Measurements from ENCODE around the gene WWTR1.
A peak's percentile ranks its signal among the peaks of the same experiment; 100 is the strongest.

WWTR1 gene

DNA sequence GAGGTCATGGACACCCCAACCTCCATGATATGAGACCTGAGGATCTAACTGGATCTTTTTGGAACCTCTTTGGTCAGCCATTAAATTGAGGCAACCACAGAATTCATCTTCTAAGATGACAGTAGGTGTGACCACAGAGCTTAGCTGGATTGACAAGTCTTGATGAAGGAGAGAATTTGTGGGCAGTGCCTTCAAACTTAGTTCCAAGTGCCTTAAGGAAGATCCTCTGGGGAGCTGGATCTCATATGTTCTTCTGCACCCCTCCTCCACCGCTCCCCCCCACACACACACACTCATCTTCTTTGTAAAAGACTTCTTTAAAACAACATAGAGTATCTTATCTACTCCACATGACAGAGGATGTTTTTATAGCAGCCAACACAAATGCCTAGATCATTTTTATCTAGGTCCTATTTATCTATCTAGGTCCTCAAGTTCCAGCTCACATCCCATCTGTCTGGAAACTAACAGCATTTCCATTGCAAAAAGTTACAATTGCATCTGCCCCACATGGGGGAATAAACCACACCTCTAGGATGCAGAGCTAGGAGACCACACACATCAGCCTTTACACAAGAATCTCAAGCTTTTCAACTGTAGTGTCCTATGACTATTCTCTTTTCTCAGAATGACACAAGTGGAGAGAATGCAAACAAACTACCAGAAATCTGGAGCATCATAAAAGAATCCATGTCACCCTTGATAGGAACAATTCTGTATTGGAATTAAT, 37.4 kb downstream of the WWTR1 start:
- DNase-seq = no peak

DNA sequence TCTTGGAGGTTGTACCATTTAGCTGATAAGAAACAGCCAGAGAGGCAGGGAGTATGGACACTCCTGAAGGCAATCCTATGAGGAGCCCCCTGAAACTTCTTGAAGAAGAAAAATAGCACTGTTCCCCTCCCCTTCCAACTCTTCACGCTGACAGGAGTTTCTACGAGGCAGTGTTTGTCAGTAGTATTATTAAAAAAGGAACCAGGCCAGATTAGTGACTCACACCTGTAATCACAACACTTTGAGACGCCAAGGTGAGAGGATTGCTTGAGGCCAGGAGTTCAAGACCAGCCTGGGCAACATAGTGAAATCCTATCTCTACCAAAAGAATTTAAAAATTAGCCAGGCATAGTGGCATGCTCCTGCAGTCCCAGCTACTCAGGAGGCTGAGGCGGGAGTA, 38.7 kb downstream of the WWTR1 start:
- DNase-seq = no peak

- no peak for DNase-seq
Measured at GRCh38 chr3:149618151-149619123, 39.4 kb downstream of the WWTR1 start.

GRCh38 chr3:149615731-149616221, 42.0 kb downstream of the WWTR1 start:
- peak; percentile 9 for DNase-seq

DNA sequence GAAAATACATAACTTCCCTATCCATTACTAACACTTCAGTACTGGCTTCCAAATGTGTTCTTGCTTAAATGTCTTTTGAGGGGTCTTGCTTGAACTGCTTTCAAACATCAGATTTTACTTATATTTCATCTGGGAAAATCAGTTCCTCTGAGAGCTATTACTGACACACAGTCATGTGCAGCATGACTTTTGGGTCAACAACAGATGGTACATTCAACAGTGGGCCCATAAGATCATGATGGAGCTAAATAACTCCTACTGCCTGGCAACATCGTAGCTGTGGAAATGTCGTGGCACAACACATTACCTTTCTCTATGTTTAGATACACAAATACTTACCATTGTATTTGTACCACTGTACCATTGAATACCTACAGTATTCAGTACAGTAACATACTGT, 43.8 kb downstream of the WWTR1 start:
- DNase-seq = no peak

GRCh38 chr3:149612456-149612855, 45.4 kb downstream of the WWTR1 start:
- DNase-seq = no peak

- no peak for DNase-seq
Measured at GRCh38 chr3:149611149-149611548, 46.7 kb downstream of the WWTR1 start.

DNA sequence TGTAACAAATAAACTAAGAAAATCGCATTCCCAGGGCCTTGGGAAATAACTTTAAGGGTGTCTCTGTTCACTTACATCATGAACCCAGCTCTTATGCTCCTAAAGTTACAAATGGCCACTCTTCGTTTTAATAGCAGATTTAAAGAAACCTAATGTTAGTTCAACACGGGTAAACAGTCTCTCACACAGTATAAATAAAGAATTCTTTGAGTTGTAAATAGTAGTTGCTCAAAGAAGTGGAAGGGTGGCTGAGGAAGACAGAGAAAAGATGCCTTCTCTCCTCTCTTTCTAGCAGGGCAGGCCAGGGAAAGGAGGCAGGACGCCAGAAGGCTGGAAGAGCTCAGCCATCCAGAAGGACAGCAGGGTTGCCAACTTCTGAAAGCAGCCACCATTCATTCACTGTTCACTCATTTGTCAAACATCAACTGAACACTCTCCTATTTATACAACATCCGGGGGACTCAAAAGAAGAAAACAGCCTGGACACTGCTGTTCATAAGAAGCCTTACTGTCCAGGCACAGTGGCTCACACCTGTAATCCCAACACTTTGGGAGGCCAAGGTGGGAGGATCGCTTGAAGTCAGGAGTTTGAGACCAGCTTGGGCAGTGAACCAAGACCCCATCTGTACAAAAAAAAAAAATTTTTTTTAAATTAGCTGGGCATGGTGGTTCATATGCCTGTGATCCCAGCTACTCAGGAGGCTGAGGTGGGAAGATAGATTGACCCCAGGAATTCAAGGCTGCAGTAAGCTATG, 47.3 kb downstream of the WWTR1 start:
- DNase-seq = no peak

DNA sequence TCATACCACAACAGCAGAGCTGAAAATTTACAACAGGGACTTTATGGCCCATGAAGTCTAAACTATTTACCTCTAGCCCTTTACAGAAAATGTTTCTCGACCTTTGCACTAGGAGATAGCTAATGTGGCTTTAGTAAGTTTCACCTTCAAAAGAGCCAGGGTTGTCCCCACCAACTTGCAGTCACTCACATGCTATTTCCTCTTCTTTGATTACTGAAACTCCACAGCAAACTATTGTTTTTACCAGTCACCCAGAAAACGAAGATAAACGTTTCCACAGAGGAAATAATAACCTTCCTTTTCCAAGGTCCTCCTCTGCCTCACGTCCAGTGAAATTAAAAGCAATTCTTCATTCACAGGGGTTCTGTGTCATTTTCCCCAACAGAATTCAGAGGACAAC, 48.2 kb downstream of the WWTR1 start:
- DNase-seq = no peak

DNA sequence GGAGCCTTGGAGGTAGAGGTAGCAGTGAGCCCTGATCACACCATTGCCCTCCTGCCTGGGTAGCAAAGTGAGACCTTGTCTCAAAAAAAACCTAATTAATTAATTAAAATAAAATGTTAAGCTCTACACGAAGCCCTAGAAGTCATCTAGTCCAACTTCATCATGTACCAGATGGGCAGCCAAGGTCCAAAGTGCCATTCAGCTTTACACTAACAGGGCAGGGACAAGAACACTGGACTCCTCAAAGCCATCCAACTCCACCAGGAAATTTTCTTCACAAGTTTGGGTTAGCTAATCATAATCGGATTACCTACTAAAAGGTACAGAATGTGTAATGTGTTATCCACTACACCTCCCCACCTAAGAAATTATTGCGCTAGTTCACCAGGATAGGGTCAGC, 48.8 kb downstream of the WWTR1 start:
- no peak for DNase-seq

DNA sequence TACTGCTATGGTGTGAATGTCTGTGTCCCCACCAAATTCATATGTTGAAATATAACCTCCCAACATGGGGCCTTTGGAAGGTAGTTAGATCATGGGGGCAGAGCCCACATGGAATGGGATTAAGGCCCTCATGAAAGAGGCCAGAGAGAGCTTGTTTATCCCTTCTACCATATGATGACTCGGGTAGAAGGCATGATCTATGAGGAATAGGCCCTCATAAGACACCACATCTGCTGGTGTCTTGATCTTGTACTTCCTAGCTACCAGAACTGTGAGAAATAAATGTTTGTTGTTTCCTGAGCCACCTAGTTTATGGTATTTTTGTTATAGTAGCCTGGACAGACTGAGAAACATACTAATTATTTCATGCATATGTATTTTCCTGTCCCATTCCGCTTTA, 51.9 kb downstream of the WWTR1 start:
- no peak for DNase-seq

DNA sequence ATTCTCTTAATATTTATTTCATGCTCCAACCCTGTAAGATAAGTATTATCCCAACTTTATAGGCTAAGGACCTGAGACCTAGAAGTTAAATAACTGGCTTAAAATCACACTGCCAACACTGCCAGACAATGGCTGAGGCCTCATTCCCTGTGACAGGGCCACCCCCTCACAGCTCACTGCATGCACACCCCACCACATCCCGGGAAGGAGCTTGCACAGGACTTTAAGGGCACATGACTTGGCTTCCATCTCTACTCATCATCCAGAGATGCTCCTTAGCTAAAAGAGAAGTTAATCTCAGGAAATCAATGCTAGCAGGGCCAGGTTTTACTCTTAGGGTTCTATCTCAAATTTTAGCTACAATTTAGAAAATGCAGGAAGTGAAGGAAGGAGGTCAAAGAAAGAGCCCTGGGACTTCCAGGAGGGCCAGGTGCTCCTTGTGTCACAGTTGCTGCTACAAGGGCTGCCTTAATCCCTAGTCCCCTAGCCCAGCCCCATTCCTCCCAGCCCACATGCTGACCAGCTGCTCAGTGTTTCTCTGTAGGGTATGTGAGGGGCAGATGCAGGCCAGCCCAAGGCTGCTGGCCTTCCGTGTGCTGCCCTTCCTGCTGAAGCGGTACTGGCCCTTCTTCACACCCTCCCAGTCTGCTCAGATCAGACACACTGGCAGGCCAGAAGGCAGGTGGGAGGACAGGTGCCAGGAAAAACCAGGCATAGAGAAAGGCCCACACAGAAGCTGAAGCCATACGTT, 53.5 kb downstream of the WWTR1 start:
- DNase-seq = peak; percentile 0

- DNase-seq = no peak
Measured at GRCh38 chr3:149603126-149604074, 54.4 kb downstream of the WWTR1 start.

GRCh38 chr3:149600634-149601033, 57.2 kb downstream of the WWTR1 start:
- DNase-seq = no peak

DNA sequence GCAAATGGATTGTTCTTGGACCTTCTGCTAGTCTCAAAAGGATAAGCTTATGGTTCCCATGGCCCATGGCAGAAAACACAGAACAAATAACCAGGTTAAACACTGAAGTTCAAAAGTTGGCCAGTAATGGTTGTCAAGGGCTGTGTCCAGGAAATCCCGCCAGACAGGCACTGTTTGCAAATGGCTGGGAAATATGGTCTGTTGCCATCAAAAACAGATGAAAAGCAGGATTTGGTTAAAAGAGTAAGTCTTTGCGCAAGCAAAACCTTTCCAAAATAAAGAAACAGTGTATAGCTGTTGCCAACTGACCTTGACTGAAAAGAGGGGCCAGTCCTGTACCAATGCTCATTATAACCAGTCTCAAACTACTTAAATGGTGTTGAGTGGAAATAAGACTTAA, 58.6 kb downstream of the WWTR1 start:
- DNase-seq = no peak

- DNase-seq = no peak
Measured at GRCh38 chr3:149596134-149596770, 61.6 kb downstream of the WWTR1 start.

- no peak for DNase-seq
Measured at GRCh38 chr3:149593418-149594160, 64.2 kb downstream of the WWTR1 start.

DNA sequence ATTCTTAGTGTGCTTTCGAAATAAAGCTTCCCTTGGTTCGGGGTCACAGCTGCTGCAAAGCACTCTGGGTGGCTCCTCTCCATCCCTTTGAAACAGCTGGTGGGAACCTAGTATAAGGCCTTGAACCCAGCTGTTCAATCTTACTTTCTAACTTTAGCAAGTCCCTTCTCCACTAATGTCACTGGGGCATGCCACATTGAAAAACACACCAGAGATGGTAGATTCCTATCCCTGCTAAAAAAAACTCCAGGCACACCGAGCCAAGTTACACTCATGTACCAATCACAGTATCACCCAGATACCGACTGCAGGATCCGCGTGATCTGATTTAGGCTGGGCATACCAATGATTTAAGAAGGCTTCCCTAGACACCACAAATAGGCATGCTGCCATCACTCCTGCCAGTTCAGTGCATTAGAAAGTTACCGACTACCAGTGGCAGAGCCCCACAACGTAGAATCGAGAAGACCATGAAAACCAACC, 65.0 kb downstream of the WWTR1 start:
- DNase-seq = no peak

- no peak for DNase-seq
Measured at GRCh38 chr3:149590691-149591441, 67.0 kb downstream of the WWTR1 start.
